GM12878 (cell line): ENCODE data around the gene NT5DC4. TPM values are rescaled to one million over a fixed set of nuclear protein-coding genes. Genes with fewer than 3 reads are reported as not detected.
A peak's percentile ranks its signal among the peaks of the same experiment; 100 is the strongest.

Source experiments
- ATAC-seq: fragments of 200-7000 bp; cut with Tn5 transposase; 3 replicates; pipeline ENCODE4 v1.9.1; 2020; ENCODE audit warnings: mild to moderate bottlenecking, moderate library complexity
- BruUV-seq: library from RNA; stranded (reverse); fragments of 400-500 nt; replicated peaks from 2 replicates; lab custom pipeline; 2021; lab: Mats Ljungman, UMichigan
- CTCF ChIA-PET: fragments of 300-600 bp; sonication (Branson Sonifier 250); formaldehyde crosslinking; extraction: SDS; loops from one replicate; lab custom pipeline; 2021; ENCODE audit warnings: inconsistent platforms; lab: Yijun Ruan, JAX
- POLR2A ChIA-PET: fragments of 350-600 bp; formaldehyde crosslinking; extraction: SDS; loops from one replicate; lab custom pipeline; 2021; ENCODE audit warnings: inconsistent platforms; lab: Charles Lee
- RAD21 ChIA-PET: fragments of 300-600 bp; sonication (Branson Sonifier 250); formaldehyde crosslinking; loops from one replicate; lab custom pipeline; 2023; ENCODE audit warnings: antibody characterized with exemption; ENCODE audit not compliant: unreplicated experiment; lab: Charles Lee
- SMC1A ChIA-PET: fragments of 300-600 bp; sonication (Branson Sonifier 250); formaldehyde crosslinking; loops from one replicate; lab custom pipeline; 2023; ENCODE audit not compliant: unreplicated experiment, uncharacterized antibody; lab: Charles Lee
- DNase-seq: peaks from one replicate; pipeline ENCODE4 v3.0.0-alpha.2; 2011; ENCODE audit warnings: low read depth, low spot score
- FAIRE-seq: peaks from 3 replicates; lab custom pipeline; 2011; peaks lifted over from hg19 to GRCh38; lab: Jason Lieb, UNC
- H2AFZ ChIP-seq: 2 replicates; pipeline ENCODE4 v1.6.0; 2011; ENCODE audit warnings: low read depth, low read length, control low read depth; ENCODE audit not compliant: control insufficient read depth
- H3K27ac ChIP-seq: 2 replicates; pipeline ENCODE4 v1.5.1; 2011; ENCODE audit warnings: control low read depth; ENCODE audit not compliant: control insufficient read depth, insufficient read depth
- H3K27me3 ChIP-seq, 2 experiments: replicated peaks in 1 of 2; 2 replicates each; pipeline versions ENCODE4 v1.6.0 to v1.6.1; 2011; ENCODE audit warnings: low read length in 1 of 2; ENCODE audit not compliant: control insufficient read depth in 2 of 2, insufficient read depth in 2 of 2
- H3K36me3 ChIP-seq, 2 experiments: 2 replicates each; pipeline ENCODE4 v1.5.1; 2011; ENCODE audit warnings: low read length in 1 of 2; ENCODE audit not compliant: control insufficient read depth in 2 of 2, insufficient read depth in 2 of 2
- H3K4me1 ChIP-seq: 2 replicates; pipeline ENCODE4 v1.6.1; 2011; ENCODE audit warnings: mild to moderate bottlenecking, low read length, moderate library complexity, mixed read lengths; ENCODE audit not compliant: control insufficient read depth, insufficient read depth
- H3K4me2 ChIP-seq: 2 replicates; pipeline ENCODE4 v1.6.0; 2011; ENCODE audit warnings: control low read depth; ENCODE audit not compliant: control insufficient read depth, insufficient read depth
- H3K4me3 ChIP-seq: fragments of 200-600 bp; sonication (generic); 2 replicates; pipeline ENCODE4 v1.5.1; 2016
- H3K79me2 ChIP-seq: 2 replicates; pipeline ENCODE4 v1.6.0; 2011; ENCODE audit warnings: low read length; ENCODE audit not compliant: control insufficient read depth, insufficient read depth
- H3K9ac ChIP-seq: 2 replicates; pipeline ENCODE4 v1.8.0; 2011; ENCODE audit warnings: low read length, control low read depth, mixed read lengths; ENCODE audit not compliant: control insufficient read depth, insufficient read depth
- H3K9me3 ChIP-seq: replicated peaks from 3 replicates; pipeline ENCODE4 v1.5.1; 2011; ENCODE audit warnings: mild to moderate bottlenecking, low read length; ENCODE audit not compliant: control insufficient read depth, insufficient read depth
- H4K20me1 ChIP-seq: 2 replicates; pipeline ENCODE4 v1.6.0; 2011; ENCODE audit not compliant: control insufficient read depth, insufficient read depth
- CREB1 ChIP-seq: IDR thresholded peaks from 2 replicates; pipeline ENCODE4 v1.6.1; 2012; ENCODE audit warnings: low read depth, mild to moderate bottlenecking, inconsistent platforms
- GATAD2B ChIP-seq: fragments of 450-650 bp; conservative IDR thresholded peaks from 2 replicates; pipeline ENCODE4 v1.6.1; 2017; ENCODE audit warnings: low read depth, mild to moderate bottlenecking, moderate library complexity
- HDAC6 ChIP-seq: fragments of 200-600 bp; sonication (generic); IDR thresholded peaks from one replicate; pipeline ENCODE4 v1.8.0; 2017; ENCODE audit warnings: antibody characterized with exemption; ENCODE audit not compliant: unreplicated experiment
- MEF2A ChIP-seq: IDR thresholded peaks from 2 replicates; pipeline ENCODE4 v1.6.1; 2011; ENCODE audit warnings: low read depth, mild to moderate bottlenecking, low read length, moderate library complexity; ENCODE audit not compliant: insufficient read depth
- MYC ChIP-seq: IDR thresholded peaks from 2 replicates; pipeline ENCODE4 v1.6.1; 2011; ENCODE audit warnings: mild to moderate bottlenecking, low read length, moderate library complexity, inconsistent platforms; ENCODE audit not compliant: insufficient read depth, insufficient replicate concordance, insufficient read length, severe bottlenecking
- NBN ChIP-seq: fragments of 450-650 bp; IDR thresholded peaks from 2 replicates; pipeline ENCODE4 v1.6.1; 2016
- RCOR1 ChIP-seq: conservative IDR thresholded peaks from 2 replicates; pipeline ENCODE4 v1.6.1; 2012; ENCODE audit warnings: low read depth, low read length, improper control_type of control experiment
- SIX5 ChIP-seq: IDR thresholded peaks from 2 replicates; pipeline ENCODE4 v1.6.1; 2011; ENCODE audit warnings: mild to moderate bottlenecking, low read depth, low read length, moderate library complexity; ENCODE audit not compliant: severe bottlenecking
- STAT3 ChIP-seq: IDR thresholded peaks from 2 replicates; pipeline ENCODE4 v1.6.1; 2011; ENCODE audit warnings: low read depth, low read length, improper control_type of control experiment
- SUPT20H ChIP-seq: IDR thresholded peaks from 2 replicates; pipeline ENCODE4 v1.6.1; 2011; ENCODE audit warnings: low read depth, mild to moderate bottlenecking, low read length, moderate library complexity, borderline replicate concordance; ENCODE audit not compliant: control insufficient read depth
- TARDBP ChIP-seq: IDR thresholded peaks from 2 replicates; pipeline ENCODE4 v1.6.1; 2016; ENCODE audit warnings: borderline replicate concordance
- YY1 ChIP-seq: IDR thresholded peaks from 2 replicates; pipeline ENCODE4 v1.6.1; 2011; ENCODE audit warnings: low read depth, mild to moderate bottlenecking, low read length
- WGBS: methylation state at CpG from one replicate; pipeline ENCODE4 v1.1.6; 2016; ENCODE audit warnings: low lambda C conversion rate; ENCODE audit not compliant: insufficient replicate concordance, insufficient coverage; ENCODE audit errors: missing lambda C conversion rate; 5-methylcytosine and 5-hydroxymethylcytosine counted together
- in situ Hi-C: fragments of 300-500 bp; cut with MboI; formaldehyde crosslinking; loops from 9 replicates; pipeline ENCODE4 v1.14.3; 2018; ENCODE audit warnings: mixed read lengths
- intact Hi-C: fragments of 100-400 bp; cut with micrococcal nuclease; formaldehyde crosslinking; loops from one replicate; pipeline ENCODE4 v1.14.2; 2022; ENCODE audit not compliant: unreplicated experiment
- polyA plus RNA-seq, 11 experiments: library from polyadenylated mRNA; depleted of rRNA in 4 of 11; unstranded in 6 of 11; stranded (reverse) in 5 of 11; fragments of >200 nt; fragmentation: Nextera tagmentation in 4 of 11; fragmentation: Illumina TruSeq in 1 of 11; extraction: Ambion mirVana in 4 of 11; extraction: Trizol in 1 of 11; gene quantifications; 1 replicate in 1 of 11; 2 replicates in 10 of 11; pipeline versions ENCODE4 v1.2.1 to v1.2.3, GENCODE V29; 2011 to 2016; ENCODE audit warnings: inconsistent platforms in 2 of 11, missing spikeins in 2 of 11, low read depth in 1 of 11
- total RNA-seq, 4 experiments: library from RNA; depleted of rRNA in 3 of 4; stranded (reverse); fragments of >200 nt in 3 of 4; fragmentation: Illumina TruSeq in 1 of 4; extraction: Trizol in 1 of 4; gene quantifications; 2 replicates each; pipeline versions ENCODE4 v1.2.1 to v1.2.3, GENCODE V29; 2013 to 2021
- TF ChIP-seq, protein P1 (sequence below): IDR thresholded peaks from 2 replicates; pipeline ENCODE4 v1.6.1; 2011; ENCODE audit warnings: borderline replicate concordance, low read depth, mild to moderate bottlenecking, moderate library complexity, mixed read lengths, low read length; ENCODE audit not compliant: insufficient read depth; ENCODE audit errors: extremely low read length
- TF ChIP-seq, protein P2 (sequence below): fragments of 450-650 bp; IDR thresholded peaks from 2 replicates; pipeline ENCODE4 v1.6.1; 2016; ENCODE audit warnings: mild to moderate bottlenecking
- TF ChIP-seq, protein P3 (sequence below): fragments of 150-350 bp; IDR thresholded peaks from 2 replicates; pipeline ENCODE4 v1.6.1; 2014; ENCODE audit warnings: mild to moderate bottlenecking, low read depth, low read length
- TF ChIP-seq, protein P4 (sequence below): fragments of 450-650 bp; IDR thresholded peaks from 2 replicates; pipeline ENCODE4 v1.6.1; 2017; ENCODE audit warnings: low read depth, mild to moderate bottlenecking, moderate library complexity

The NT5DC4 gene
- total and polyA plus RNA-seq, 10 of the 15 experiments (the other 5 are each of a cell fraction or from before 2014, with no cell fraction given) = 0.04 to 2.6 (median 0.32) TPM; not detected in 2

DNA sequence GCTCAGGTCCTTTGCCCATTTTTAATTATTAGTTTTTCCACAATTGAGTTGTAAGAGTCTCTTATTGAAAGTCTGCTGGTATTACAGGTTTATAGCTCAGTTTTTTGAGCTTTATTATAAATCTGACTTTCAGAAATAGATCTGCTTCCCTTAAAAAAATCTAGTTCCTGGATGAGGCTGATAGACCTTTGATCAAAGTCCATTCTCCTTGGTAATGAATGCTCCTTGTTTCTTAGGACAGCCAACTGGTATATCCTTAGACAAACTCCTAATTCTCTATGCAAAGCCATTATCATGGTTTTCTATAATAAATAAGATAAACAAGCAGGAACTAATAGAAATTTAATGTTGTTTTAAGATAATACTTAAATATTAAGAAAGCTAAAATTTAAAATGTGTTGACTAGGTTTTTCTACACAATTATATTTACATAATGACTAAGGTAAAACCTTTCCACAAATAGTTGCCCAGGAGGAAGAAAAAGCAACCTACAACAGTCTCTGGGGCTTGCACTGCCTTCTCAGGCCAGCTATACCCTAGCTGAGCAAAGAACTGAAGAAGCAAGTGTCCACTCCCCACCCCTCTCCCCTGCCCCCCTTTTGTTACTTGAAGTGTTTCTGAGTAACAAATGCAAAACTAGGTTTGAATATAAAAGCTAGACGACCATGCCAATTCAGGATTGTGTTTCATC lies 16.9 kb downstream of the NT5DC4 start:
- Histone ChIP-seq H3K9ac (no peak overlapping the region), H3K27me3 (no peaks in the 10 kb centered on the region), H3K27ac (no peak overlapping the region), H4K20me1 (no peaks in the 10 kb centered on the region), H3K4me3 (no peak overlapping the region), H3K4me1 (no peaks in the 10 kb centered on the region), H3K79me2 (no peaks in the 10 kb centered on the region), H3K9me3 (no peaks in the 10 kb centered on the region), H3K36me3 (peaks cover 4 to 36% of the 10 kb centered on the region in 2 experiments), H2AFZ (no peak overlapping the region), H3K4me2 (no peak overlapping the region)
- in situ Hi-C loops = no loop called here
- BruUV-seq = TSS peak; percentile 32
- ChIA-PET POLR2A (interaction anchor here (1.0 kb wide), 1 partner anchor 73 kb away, joined by 3 read pairs; no protein-coding TSS in a partner anchor), SMC1A (interaction anchor here (0.7 to 4.5 kb wide), 9 partner anchors 10 to 204 kb away, joined by 3 to 23 read pairs (median 4); no protein-coding TSS in a partner anchor), CTCF (interaction anchor here (0.7 to 5.6 kb wide), 8 partner anchors 11 to 221 kb away, joined by 3 to 29 read pairs (median 12); no protein-coding TSS in a partner anchor), RAD21 (interaction anchor here (0.5 to 3.7 kb wide), 6 partner anchors 11 to 691 kb away, joined by 3 to 15 read pairs (median 6); no protein-coding TSS in a partner anchor)
- 100% methylated on average over 1 of the region's 1 CpG for WGBS
- FAIRE-seq (no peak), ATAC-seq (no peak), DNase-seq (no peak)
- intact Hi-C loops = no loop called here
- no peak for TF ChIP-seq SUPT20H
- no peak for TF ChIP-seq TARDBP
- TF ChIP-seq MYC = no peak
- no peak for TF ChIP-seq CREB1
- no peak for TF ChIP-seq HDAC6
- TF ChIP-seq, protein P1, sequence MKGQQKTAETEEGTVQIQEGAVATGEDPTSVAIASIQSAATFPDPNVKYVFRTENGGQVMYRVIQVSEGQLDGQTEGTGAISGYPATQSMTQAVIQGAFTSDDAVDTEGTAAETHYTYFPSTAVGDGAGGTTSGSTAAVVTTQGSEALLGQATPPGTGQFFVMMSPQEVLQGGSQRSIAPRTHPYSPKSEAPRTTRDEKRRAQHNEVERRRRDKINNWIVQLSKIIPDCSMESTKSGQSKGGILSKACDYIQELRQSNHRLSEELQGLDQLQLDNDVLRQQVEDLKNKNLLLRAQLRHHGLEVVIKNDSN = no peak
- TF ChIP-seq NBN = no peak
- TF ChIP-seq, protein P2, sequence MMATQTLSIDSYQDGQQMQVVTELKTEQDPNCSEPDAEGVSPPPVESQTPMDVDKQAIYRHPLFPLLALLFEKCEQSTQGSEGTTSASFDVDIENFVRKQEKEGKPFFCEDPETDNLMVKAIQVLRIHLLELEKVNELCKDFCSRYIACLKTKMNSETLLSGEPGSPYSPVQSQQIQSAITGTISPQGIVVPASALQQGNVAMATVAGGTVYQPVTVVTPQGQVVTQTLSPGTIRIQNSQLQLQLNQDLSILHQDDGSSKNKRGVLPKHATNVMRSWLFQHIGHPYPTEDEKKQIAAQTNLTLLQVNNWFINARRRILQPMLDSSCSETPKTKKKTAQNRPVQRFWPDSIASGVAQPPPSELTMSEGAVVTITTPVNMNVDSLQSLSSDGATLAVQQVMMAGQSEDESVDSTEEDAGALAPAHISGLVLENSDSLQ = no peak
- no peak for TF ChIP-seq YY1
- TF ChIP-seq STAT3 = no peak
- TF ChIP-seq, protein P3, sequence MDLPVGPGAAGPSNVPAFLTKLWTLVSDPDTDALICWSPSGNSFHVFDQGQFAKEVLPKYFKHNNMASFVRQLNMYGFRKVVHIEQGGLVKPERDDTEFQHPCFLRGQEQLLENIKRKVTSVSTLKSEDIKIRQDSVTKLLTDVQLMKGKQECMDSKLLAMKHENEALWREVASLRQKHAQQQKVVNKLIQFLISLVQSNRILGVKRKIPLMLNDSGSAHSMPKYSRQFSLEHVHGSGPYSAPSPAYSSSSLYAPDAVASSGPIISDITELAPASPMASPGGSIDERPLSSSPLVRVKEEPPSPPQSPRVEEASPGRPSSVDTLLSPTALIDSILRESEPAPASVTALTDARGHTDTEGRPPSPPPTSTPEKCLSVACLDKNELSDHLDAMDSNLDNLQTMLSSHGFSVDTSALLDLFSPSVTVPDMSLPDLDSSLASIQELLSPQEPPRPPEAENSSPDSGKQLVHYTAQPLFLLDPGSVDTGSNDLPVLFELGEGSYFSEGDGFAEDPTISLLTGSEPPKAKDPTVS = no peak
- no peak for TF ChIP-seq SIX5
- no peak for TF ChIP-seq MEF2A
- no peak for TF ChIP-seq GATAD2B
- no peak for TF ChIP-seq RCOR1
- TF ChIP-seq, protein P4, sequence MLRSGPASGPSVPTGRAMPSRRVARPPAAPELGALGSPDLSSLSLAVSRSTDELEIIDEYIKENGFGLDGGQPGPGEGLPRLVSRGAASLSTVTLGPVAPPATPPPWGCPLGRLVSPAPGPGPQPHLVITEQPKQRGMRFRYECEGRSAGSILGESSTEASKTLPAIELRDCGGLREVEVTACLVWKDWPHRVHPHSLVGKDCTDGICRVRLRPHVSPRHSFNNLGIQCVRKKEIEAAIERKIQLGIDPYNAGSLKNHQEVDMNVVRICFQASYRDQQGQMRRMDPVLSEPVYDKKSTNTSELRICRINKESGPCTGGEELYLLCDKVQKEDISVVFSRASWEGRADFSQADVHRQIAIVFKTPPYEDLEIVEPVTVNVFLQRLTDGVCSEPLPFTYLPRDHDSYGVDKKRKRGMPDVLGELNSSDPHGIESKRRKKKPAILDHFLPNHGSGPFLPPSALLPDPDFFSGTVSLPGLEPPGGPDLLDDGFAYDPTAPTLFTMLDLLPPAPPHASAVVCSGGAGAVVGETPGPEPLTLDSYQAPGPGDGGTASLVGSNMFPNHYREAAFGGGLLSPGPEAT = no peak
